ENCODE results near the gene CCDC13.

GRCh38 chr3:42803414-42804105, 30.5 kb upstream of the CCDC13 start:
- no peak for TF ChIP-seq CTCF (IDR thresholded peaks at IDR 0.05; ENCODE audit: extremely low read depth in 1 of 2, insufficient read depth in 1 of 2, low read depth in 1 of 2, low read length in 2 of 2)
- no peak for TF ChIP-seq POLR2A (IDR thresholded peaks at IDR 0.05; ENCODE audit: low read depth, low read length)

All from endothelial cell of umbilical vein (primary cell).